Right kidney (tissue), 1 donor: ENCODE results near the gene FRYL.
"Not testable (repeated sequence)": the region's sequence is repeated elsewhere in the genome, so short reads cannot be mapped to it uniquely, and the experiment has no call there.

Source experiments
- DNase-seq: peaks from one replicate; pipeline ENCODE4 v3.0.0-alpha.2; 2016

FRYL gene

GRCh38 chr4:48661391-48661790 lies 118.7 kb downstream of the FRYL start:
- no peak for DNase-seq

- no peak for DNase-seq
Measured at GRCh38 chr4:48660347-48660746, 119.7 kb downstream of the FRYL start.

- DNase-seq = no peak
Measured at GRCh38 chr4:48654015-48654664, 125.9 kb downstream of the FRYL start.

GRCh38 chr4:48653217-48654014 lies 126.7 kb downstream of the FRYL start:
- no peak for DNase-seq

- DNase-seq = no peak
Measured at GRCh38 chr4:48651914-48652313, 128.2 kb downstream of the FRYL start.

- no peak for DNase-seq
Measured at GRCh38 chr4:48649505-48649904, 130.6 kb downstream of the FRYL start.

- DNase-seq = no peak
Measured at GRCh38 chr4:48645225-48645794, 134.8 kb downstream of the FRYL start.

- DNase-seq = no peak
Measured at GRCh38 chr4:48642421-48643374, 137.4 kb downstream of the FRYL start.

GRCh38 chr4:48641401-48641800 lies 138.7 kb downstream of the FRYL start:
- no peak for DNase-seq

- DNase-seq = no peak
Measured at GRCh38 chr4:48640699-48641098, 139.4 kb downstream of the FRYL start.

- DNase-seq = no peak
Measured at GRCh38 chr4:48640225-48640624, 139.9 kb downstream of the FRYL start.

- no peak for DNase-seq
Measured at GRCh38 chr4:48639807-48640206, 140.3 kb downstream of the FRYL start.

GRCh38 chr4:48638586-48638985 lies 141.5 kb downstream of the FRYL start:
- DNase-seq = not testable (repeated sequence)

- no peak for DNase-seq
Measured at GRCh38 chr4:48636911-48637310, 143.2 kb downstream of the FRYL start.

- DNase-seq = no peak
Measured at GRCh38 chr4:48635980-48636379, 144.1 kb downstream of the FRYL start.

GRCh38 chr4:48635310-48635709 lies 144.8 kb downstream of the FRYL start:
- no peak for DNase-seq

GRCh38 chr4:48634688-48635308 lies 145.3 kb downstream of the FRYL start:
- DNase-seq = no peak

- DNase-seq = no peak
Measured at GRCh38 chr4:48633657-48634056, 146.4 kb downstream of the FRYL start.

- DNase-seq = no peak
Measured at GRCh38 chr4:48629458-48629857, 150.6 kb downstream of the FRYL start.

- no peak for DNase-seq
Measured at GRCh38 chr4:48623182-48623780, 156.8 kb downstream of the FRYL start.

GRCh38 chr4:48620831-48621230 lies 159.2 kb downstream of the FRYL start:
- DNase-seq = no peak

GRCh38 chr4:48620093-48620492 lies 160.0 kb downstream of the FRYL start:
- no peak for DNase-seq
